H1 (cell line): ENCODE results near the gene EXTL2. TPM values are rescaled to one million over a fixed set of nuclear protein-coding genes. Genes with fewer than 3 reads are reported as not detected.

Source experiments
- CTCF ChIA-PET: fragments of 300-600 bp; sonication (Branson Sonifier 250); formaldehyde crosslinking; loops from one replicate; lab custom pipeline; 2021; ENCODE audit not compliant: partially characterized antibody; lab: Charles Lee
- POLR2A ChIA-PET: fragments of 300-600 bp; sonication (Branson Sonifier 250); formaldehyde crosslinking; loops from one replicate; lab custom pipeline; 2021; ENCODE audit warnings: inconsistent platforms; ENCODE audit not compliant: partially characterized antibody; lab: Charles Lee
- DNase-seq, 2 experiments: peaks; one replicate each; pipeline versions ENCODE4 v3.0.0 to v3.0.0-alpha.2; 2010 to 2022; ENCODE audit warnings: low spot score in 2 of 2, low read depth in 1 of 2, mixed read lengths in 1 of 2
- FAIRE-seq: peaks from 2 replicates; lab custom pipeline; 2011; peaks lifted over from hg19 to GRCh38; lab: Jason Lieb, UNC
- H2AFZ ChIP-seq: 2 replicates; pipeline ENCODE4 v1.8.1; 2012; ENCODE audit warnings: low read length, inconsistent platforms
- H2AK5ac ChIP-seq: 2 replicates; pipeline ENCODE4 v1.6.1; 2013; ENCODE audit warnings: low read depth, low read length
- H2BK120ac ChIP-seq: replicated peaks from 2 replicates; pipeline ENCODE3; 2013; ENCODE audit warnings: low read depth, low read length, inconsistent platforms
- H2BK12ac ChIP-seq: 2 replicates; pipeline ENCODE4 v1.6.1; 2013; ENCODE audit warnings: low read depth, low read length
- H2BK15ac ChIP-seq: 2 replicates; pipeline ENCODE4 v1.6.1; 2013; ENCODE audit warnings: low read length
- H2BK20ac ChIP-seq: 2 replicates; pipeline ENCODE4 v1.6.1; 2013; ENCODE audit warnings: low read length
- H2BK5ac ChIP-seq: 2 replicates; pipeline ENCODE4 v1.6.1; 2013; ENCODE audit warnings: low read depth, low read length
- H3K14ac ChIP-seq: 2 replicates; pipeline ENCODE4 v1.6.1; 2013; ENCODE audit warnings: inconsistent platforms; ENCODE audit not compliant: insufficient read length
- H3K18ac ChIP-seq: 2 replicates; pipeline ENCODE4 v1.6.1; 2013; ENCODE audit warnings: low read length; ENCODE audit errors: extremely low read depth
- H3K23ac ChIP-seq: 2 replicates; pipeline ENCODE4 v1.6.1; 2013; ENCODE audit warnings: inconsistent platforms; ENCODE audit not compliant: insufficient read length
- H3K23me2 ChIP-seq: 2 replicates; pipeline ENCODE4 v1.6.1; 2013; ENCODE audit warnings: low read depth, low read length
- H3K27ac ChIP-seq: 2 replicates; pipeline ENCODE4 v1.6.1; 2011; ENCODE audit warnings: low read depth, low read length, inconsistent platforms
- H3K27me3 ChIP-seq, 4 experiments: replicated peaks in 1 of 4; 1 replicate in 1 of 4; 2 replicates in 3 of 4; pipeline versions ENCODE4 v1.6.1 to v1.8.1; 2011 to 2013; ENCODE audit warnings: low read length in 3 of 4, mild to moderate bottlenecking in 3 of 4, inconsistent platforms in 2 of 4, mixed read lengths in 2 of 4, moderate library complexity in 1 of 4; ENCODE audit not compliant: control insufficient read depth in 3 of 4, insufficient read depth in 3 of 4; ENCODE audit errors: extremely low read depth in 1 of 4
- H3K36me3 ChIP-seq, 4 experiments: 2 replicates each; pipeline versions ENCODE4 v1.6.1 to v1.8.1; 2011 to 2013; ENCODE audit warnings: mild to moderate bottlenecking in 4 of 4, low read length in 3 of 4, moderate library complexity in 2 of 4, control low read depth in 1 of 4, inconsistent platforms in 1 of 4; ENCODE audit not compliant: insufficient read depth in 4 of 4, control insufficient read depth in 2 of 4
- H3K4ac ChIP-seq: replicated peaks from 2 replicates; pipeline ENCODE3; 2013; ENCODE audit warnings: low read length, low read depth, mixed read lengths, inconsistent platforms; ENCODE audit not compliant: insufficient read length
- H3K4me1 ChIP-seq, 4 experiments: replicated peaks in 1 of 4; 1 replicate in 1 of 4; 2 replicates in 3 of 4; pipeline versions ENCODE4 v1.6.1 to v1.8.1; 2011 to 2013; ENCODE audit warnings: low read length in 3 of 4, inconsistent platforms in 2 of 4, mixed read lengths in 1 of 4; ENCODE audit not compliant: insufficient read depth in 4 of 4, control insufficient read depth in 3 of 4
- H3K4me2 ChIP-seq, 2 experiments: 2 replicates each; pipeline versions ENCODE4 v1.6.1 to v1.8.1; 2011 to 2013; ENCODE audit warnings: low read depth in 2 of 2, low read length in 2 of 2, control low read depth in 1 of 2, inconsistent platforms in 1 of 2, mild to moderate bottlenecking in 1 of 2; ENCODE audit not compliant: insufficient read depth in 1 of 2
- H3K4me3 ChIP-seq, 4 experiments: fragments of 200-600, 300-600 bp in 1 of 4; sonication (generic), shearing (Covaris generic), sonication (Bioruptor Twin) in 1 of 4; 2 replicates each; pipeline versions ENCODE4 v1.5.1 to v1.8.1; 2011 to 2016; ENCODE audit warnings: low read length in 4 of 4, low read depth in 3 of 4, control low read depth in 2 of 4, inconsistent platforms in 2 of 4, mild to moderate bottlenecking in 2 of 4, mixed read lengths in 1 of 4, moderate library complexity in 1 of 4; ENCODE audit not compliant: insufficient read depth in 2 of 4; ENCODE audit errors: extremely low read depth in 1 of 4
- H3K56ac ChIP-seq: replicated peaks from 2 replicates; pipeline ENCODE3; 2013; ENCODE audit warnings: low read depth, mild to moderate bottlenecking, mixed read lengths, low read length, inconsistent platforms; ENCODE audit not compliant: insufficient read length
- H3K79me1 ChIP-seq: 2 replicates; pipeline ENCODE4 v1.6.1; 2013; ENCODE audit warnings: low read depth, low read length, control low read depth
- H3K79me2 ChIP-seq, 2 experiments: 2 replicates each; pipeline versions ENCODE4 v1.6.1 to v1.8.1; 2012 to 2013; ENCODE audit warnings: low read length in 2 of 2, mild to moderate bottlenecking in 2 of 2, inconsistent platforms in 1 of 2; ENCODE audit not compliant: insufficient read depth in 2 of 2, control insufficient read depth in 1 of 2
- H3K9ac ChIP-seq, 4 experiments: replicated peaks in 1 of 4; 1 replicate in 1 of 4; 2 replicates in 3 of 4; pipeline versions ENCODE4 v1.6.1 to v1.8.1; 2011 to 2013; ENCODE audit warnings: low read depth in 3 of 4, low read length in 3 of 4, control low read depth in 2 of 4, mild to moderate bottlenecking in 2 of 4, moderate library complexity in 2 of 4, inconsistent platforms in 1 of 4; ENCODE audit errors: extremely low read depth in 1 of 4
- H3K9me3 ChIP-seq, 2 experiments: 2 replicates each; pipeline versions ENCODE4 v1.6.1 to v1.8.1; 2012 to 2013; ENCODE audit warnings: mild to moderate bottlenecking in 2 of 2, moderate library complexity in 2 of 2, control low read depth in 1 of 2, inconsistent platforms in 1 of 2, low read depth in 1 of 2, low read length in 1 of 2, mixed read lengths in 1 of 2; ENCODE audit not compliant: insufficient read depth in 2 of 2
- H4K20me1 ChIP-seq, 2 experiments: replicated peaks in 1 of 2; 2 replicates each; pipeline versions ENCODE3 to v1.8.1; 2011 to 2013; ENCODE audit warnings: inconsistent platforms in 2 of 2, low read length in 2 of 2, mild to moderate bottlenecking in 1 of 2; ENCODE audit not compliant: insufficient read depth in 2 of 2, control insufficient read depth in 1 of 2
- H4K5ac ChIP-seq: 2 replicates; pipeline ENCODE4 v1.6.1; 2013; ENCODE audit warnings: low read length, low read depth, mixed read lengths, inconsistent platforms; ENCODE audit not compliant: insufficient read length
- H4K8ac ChIP-seq: 2 replicates; pipeline ENCODE4 v1.8.0; 2013; ENCODE audit warnings: mild to moderate bottlenecking, moderate library complexity, low read length, inconsistent platforms; ENCODE audit not compliant: insufficient read depth; ENCODE audit errors: extremely low read depth
- H4K91ac ChIP-seq: replicated peaks from 2 replicates; pipeline ENCODE3; 2013; ENCODE audit warnings: low read length, mixed read lengths, inconsistent platforms; ENCODE audit not compliant: insufficient read length
- KDM1A ChIP-seq: fragments of 200-600, 300-600 bp; sonication (generic); IDR thresholded peaks from 2 replicates; pipeline ENCODE4 v1.7.1; 2016; ENCODE audit warnings: mild to moderate bottlenecking, low read length, borderline replicate concordance
- NRF1 ChIP-seq: IDR thresholded peaks from 2 replicates; pipeline ENCODE4 v1.6.1; 2011; ENCODE audit warnings: mild to moderate bottlenecking, low read depth, low read length, improper control_type of control experiment
- SP4 ChIP-seq: IDR thresholded peaks from 2 replicates; pipeline ENCODE4 v1.6.1; 2012; ENCODE audit warnings: low read length, inconsistent platforms
- YY1 ChIP-seq: IDR thresholded peaks from 2 replicates; pipeline ENCODE4 v1.6.1; 2011; ENCODE audit warnings: low read depth, mild to moderate bottlenecking, low read length
- WGBS, 2 experiments: shearing (Covaris generic) in 1 of 2; methylation state at CpG; one replicate each; pipeline versions ENCODE4 v1.1.6 to v1.1.7; 2013 to 2015; ENCODE audit warnings: low lambda C conversion rate in 2 of 2, mixed read lengths in 2 of 2, inconsistent platforms in 1 of 2, low coverage in 1 of 2, missing lambda C conversion rate in 1 of 2; ENCODE audit not compliant: insufficient replicate concordance in 2 of 2, insufficient coverage in 1 of 2, insufficient read length in 1 of 2; ENCODE audit errors: extremely low coverage in 1 of 2, missing lambda C conversion rate in 1 of 2; 5-methylcytosine and 5-hydroxymethylcytosine counted together
- polyA plus RNA-seq, 7 experiments: library from polyadenylated mRNA; depleted of rRNA in 3 of 7; stranded (reverse) in 5 of 7; unstranded in 2 of 7; fragments of >200 nt in 5 of 7; fragments of 200-250 nt in 2 of 7; gene quantifications; 1 replicate in 5 of 7; 2 replicates in 1 of 7; 4 replicates in 1 of 7; pipeline versions ENCODE4 v1.2.1 to v1.2.3, GENCODE V29; 2011 to 2013; ENCODE audit warnings: missing spikeins in 2 of 7, mixed read lengths in 2 of 7
- total RNA-seq: library from RNA; stranded (reverse); fragmentation: NEBNext Ultra II Directional; extraction: Animal tissue kit (Norgen Biotek cat#: 25700); gene quantifications from 2 replicates; pipeline ENCODE4 v1.2.1, GENCODE V29; 2021

EXTL2 gene
- total and polyA plus RNA-seq, 2 of the 8 experiments (the other 6 are each of a cell fraction or from before 2014, with no cell fraction given): 27.1 to 54.7 TPM

- FAIRE-seq (no peak), DNase-seq (no peak)
- no peak overlapping the region for H2BK15ac ChIP-seq
- no peak overlapping the region for H4K5ac ChIP-seq
- no peak overlapping the region for H3K18ac ChIP-seq
- no peak overlapping the region for H3K14ac ChIP-seq
- H2BK120ac ChIP-seq: no peak overlapping the region
- peaks cover 0 to 24% (median 8%) of the 10 kb centered on the region in 4 experiments; a peak in 6 of 8 replicates for H3K36me3 ChIP-seq
- H3K9ac ChIP-seq: no peak overlapping the region
- WGBS, 2 experiments: 92% methylated on average over 2 of the region's 2 CpGs; no CpG with 5 or more reads in 1 of the 2 experiments
- no peaks in the 10 kb centered on the region for H3K9me3 ChIP-seq
- no peak overlapping the region for H4K91ac ChIP-seq
- H3K4me2 ChIP-seq: no peak overlapping the region
- H3K56ac ChIP-seq: no peak overlapping the region
- H2BK5ac ChIP-seq: no peak overlapping the region
- no peaks in the 10 kb centered on the region for H3K79me2 ChIP-seq
- H2BK20ac ChIP-seq: no peak overlapping the region
- H4K20me1 ChIP-seq: no peaks in the 10 kb centered on the region
- H3K79me1 ChIP-seq: no peaks in the 10 kb centered on the region
- H2BK12ac ChIP-seq: no peak overlapping the region
- no peak overlapping the region for H3K23ac ChIP-seq
- no peak overlapping the region for H2AK5ac ChIP-seq
- no peaks in the 10 kb centered on the region for H3K4me1 ChIP-seq
- H3K27ac ChIP-seq: no peak overlapping the region
- no peak overlapping the region for H3K4ac ChIP-seq
- H3K23me2 ChIP-seq: no peaks in the 10 kb centered on the region
- ChIA-PET POLR2A (no interaction called here), CTCF (interaction anchor here (0.7 kb wide), 1 partner anchor 1099 kb away, joined by 4 read pairs; no protein-coding TSS in a partner anchor)
- H4K8ac ChIP-seq: no peak overlapping the region
- no peak overlapping the region for H3K4me3 ChIP-seq
- no peaks in the 10 kb centered on the region for H3K27me3 ChIP-seq
- H2AFZ ChIP-seq: no peak overlapping the region
- TF ChIP-seq YY1: no peak
- TF ChIP-seq SP4: no peak
- TF ChIP-seq KDM1A: no peak
- no peak for TF ChIP-seq NRF1
These were observed 20.2 kb downstream of the EXTL2 start for GRCh38 chr1:100874433-100874832.
